Activated CD4-positive, CD25-positive, alpha-beta regulatory T cell treated with anti-CD3 and anti-CD28 coated beads, Interleukin-2, amount 50 U/mL, for 24 hours (primary cell): ENCODE data around the gene KIDINS220.

Experiments
- ATAC-seq, 2 donors: fragments of 150-1000 bp; cut with Tn5 transposase; one replicate each; pipeline ENCODE4 v1.10.0; 2021; ENCODE audit warnings: mild to moderate bottlenecking in 1 of 2, moderate library complexity in 1 of 2

The KIDINS220 gene

GRCh38 chr2:8685697-8686358 is 151.6 kb downstream of the KIDINS220 start:
- ATAC-seq = peak; percentile 21 to 25

GRCh38 chr2:8684878-8685696 is 152.3 kb downstream of the KIDINS220 start:
- ATAC-seq = peak in 1 of 2 donors; percentile 0

GRCh38 chr2:8684540-8684877 is 152.9 kb downstream of the KIDINS220 start:
- no peak for ATAC-seq

GRCh38 chr2:8682719-8683667 is 154.4 kb downstream of the KIDINS220 start:
- no peak for ATAC-seq

- ATAC-seq = peak; percentile 78
These were observed 155.4 kb downstream of the KIDINS220 start, which contains the start of gene ID2 for GRCh38 chr2:8681786-8682692. ID2 (plus strand) TSS chr2:8682056; CDS start chr2:8682166, 110 bp downstream.

GRCh38 chr2:8680822-8681760 is 156.3 kb downstream of the KIDINS220 start:
- peak; percentile 10 to 18 for ATAC-seq

GRCh38 chr2:8679827-8680731 is 157.3 kb downstream of the KIDINS220 start:
- no peak for ATAC-seq

GRCh38 chr2:8679567-8679826 is 157.9 kb downstream of the KIDINS220 start:
- ATAC-seq = no peak
